GM21576 (cell line): ENCODE results near the gene MED9.

Source experiments
- ATAC-seq: cut with Tn5 transposase; IDR thresholded peaks from one replicate; pipeline ENCODE4 v1.9.1; 2021; ENCODE audit warnings: mild to moderate bottlenecking, moderate library complexity; ENCODE audit not compliant: unreplicated experiment

Gene MED9

DNA sequence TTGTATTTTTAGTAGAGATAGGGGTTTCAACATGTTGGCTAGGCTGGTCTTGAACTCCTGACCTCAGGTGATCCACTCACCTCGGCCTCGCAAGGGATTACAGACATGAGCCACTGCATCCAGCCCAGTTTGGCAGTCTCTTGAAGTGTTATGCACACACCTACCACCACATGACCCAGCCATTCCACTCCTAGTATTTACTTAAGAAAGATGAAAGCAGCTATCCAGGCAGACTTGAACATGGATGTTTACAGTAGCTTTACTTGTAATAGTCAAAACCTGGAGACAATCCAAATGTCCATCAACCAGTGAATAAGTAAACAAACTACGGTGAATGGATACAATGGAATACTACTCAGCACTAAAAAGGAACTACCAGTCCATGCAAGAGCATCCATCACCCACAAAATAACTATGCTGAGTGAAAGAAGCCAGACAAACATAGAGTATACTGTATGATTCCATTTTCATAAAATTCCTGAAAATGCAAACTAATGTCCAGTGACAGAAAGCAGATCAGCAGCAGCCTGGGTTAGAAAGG lies 57.2 kb downstream of the MED9 start:
- ATAC-seq = no peak

DNA sequence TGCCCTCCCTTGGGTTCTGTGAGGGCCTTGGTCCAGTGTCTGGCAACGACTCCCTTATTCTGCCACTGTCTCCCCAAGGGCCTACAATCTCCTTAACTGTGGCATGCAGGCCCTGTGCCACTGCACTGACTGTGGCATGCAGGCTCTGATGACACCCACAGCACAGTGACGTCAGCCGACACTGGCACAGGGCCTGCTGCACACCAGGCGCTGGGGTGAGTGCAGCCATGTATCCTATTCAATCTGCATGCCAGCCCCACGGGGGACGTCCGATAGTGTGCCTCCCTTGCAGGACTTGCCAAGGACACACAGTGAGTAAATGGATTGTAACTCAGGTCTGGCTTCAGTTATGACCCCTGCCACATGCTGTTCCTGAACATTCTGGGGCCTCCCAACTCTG lies 59.2 kb downstream of the MED9 start:
- ATAC-seq = no peak

- no peak for ATAC-seq
Observed at GRCh38 chr17:17536702-17537101, 59.9 kb downstream of the MED9 start.

- ATAC-seq = no peak
Observed at GRCh38 chr17:17537311-17538099, 60.7 kb downstream of the MED9 start.

- no peak for ATAC-seq
Observed at GRCh38 chr17:17538417-17539391, 61.9 kb downstream of the MED9 start.

- ATAC-seq = no peak
Observed at GRCh38 chr17:17539591-17539990, 62.8 kb downstream of the MED9 start.

GRCh38 chr17:17540278-17540906 lies 63.6 kb downstream of the MED9 start:
- no peak for ATAC-seq

DNA sequence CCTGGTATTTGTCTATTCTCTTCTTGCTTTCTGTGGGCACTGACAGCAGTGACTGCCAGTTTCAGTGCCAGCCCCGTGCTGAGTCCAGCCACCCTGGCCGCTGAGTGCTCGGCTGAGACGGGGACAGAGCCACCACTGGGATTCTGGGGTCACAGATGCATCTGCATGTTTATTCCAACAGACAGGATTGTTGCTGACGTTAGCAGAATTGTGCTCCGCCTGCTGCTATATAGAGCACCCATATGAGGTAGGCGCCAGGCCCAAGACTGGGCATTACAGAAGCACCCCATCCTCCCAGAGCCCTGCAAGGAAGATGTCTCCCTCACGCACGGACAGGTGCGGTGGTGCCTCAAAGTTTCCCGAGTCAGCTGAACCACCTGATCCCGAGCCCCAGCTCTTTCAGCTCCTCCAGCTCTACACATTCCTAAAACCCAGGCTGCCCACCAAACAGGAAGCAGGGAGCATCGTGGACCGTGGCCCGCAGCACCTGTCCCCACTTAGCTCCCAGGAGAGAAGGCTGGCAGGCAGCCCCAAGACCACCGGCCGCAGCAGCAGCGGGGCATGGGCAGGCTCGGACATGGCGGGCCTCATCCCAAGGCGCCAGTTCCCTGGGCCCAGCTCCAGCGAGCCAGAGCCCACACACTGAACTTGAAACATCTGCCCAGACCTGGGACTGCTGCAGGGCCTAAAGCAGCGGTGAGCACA lies 64.3 kb downstream of the MED9 start:
- no peak for ATAC-seq

DNA sequence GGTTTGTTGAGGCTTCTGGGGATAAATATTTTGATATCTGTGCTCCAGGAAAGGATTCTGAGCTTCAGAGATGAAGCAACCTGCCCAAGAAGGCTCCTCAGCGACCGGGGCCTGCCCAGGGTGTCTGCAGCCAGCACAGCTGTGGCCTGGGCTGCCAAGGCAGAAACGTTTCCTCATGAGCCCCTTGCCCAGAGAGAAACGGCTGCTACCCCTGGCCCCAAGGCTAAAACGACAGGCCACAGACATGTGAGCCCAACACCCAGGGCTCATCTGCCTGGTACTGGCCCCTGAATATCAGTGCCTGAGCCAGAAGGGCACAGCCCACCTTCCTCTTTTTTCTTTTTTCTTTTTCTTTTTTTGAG lies 64.8 kb downstream of the MED9 start:
- ATAC-seq = no peak
